ENCODE measurements around the gene PRSS2. TPM values are rescaled to one million over a fixed set of nuclear protein-coding genes. Genes with fewer than 3 reads are reported as not detected.

The PRSS2 gene
- total and polyA plus RNA-seq, 4 donors, result 0.21 TPM; not detected in 3

- H3K27ac ChIP-seq (ENCODE audit: low read depth in 1 of 2, low read length in 2 of 2), result no peak overlapping the region
These were observed 49.8 kb upstream of the PRSS2 start for GRCh38 chr7:142720986-142721385.

GRCh38 chr7:142722248-142722794 is 48.4 kb upstream of the PRSS2 start:
- peaks cover 0 to 8% (median 0%) of the 10 kb centered on the region in 4 donors for H3K27me3 ChIP-seq (ENCODE audit: control insufficient read depth in 4 of 4, insufficient read depth in 4 of 4, low read length in 3 of 4)
- no peak overlapping the region for H3K4me3 ChIP-seq (ENCODE audit: low read depth in 1 of 3, low read length in 3 of 3)
- 67% methylated on average over 15 of the region's 15 CpGs for whole genome bisulfite sequencing
- no peaks in the 10 kb centered on the region for H3K4me1 ChIP-seq (ENCODE audit: control insufficient read depth in 4 of 4, insufficient read depth in 4 of 4, low read length in 3 of 4)
- no peak for DNase-seq (ENCODE audit: low spot score)
- no peaks in the 10 kb centered on the region for H3K9me3 ChIP-seq (ENCODE audit: control insufficient read depth in 4 of 4, low read length in 3 of 4)
- H3K36me3 ChIP-seq (ENCODE audit: control insufficient read depth in 4 of 4, insufficient read depth in 3 of 4, low read depth in 1 of 4, low read length in 3 of 4), result no peaks in the 10 kb centered on the region
- H3K27ac ChIP-seq (ENCODE audit: low read depth in 1 of 2, low read length in 2 of 2), result no peak overlapping the region
- H3K9ac ChIP-seq (ENCODE audit: low read depth in 1 of 2, low read length in 2 of 2), result no peak overlapping the region
- TF ChIP-seq EGR1 (IDR thresholded peaks at IDR 0.05; ENCODE audit: low read depth in 2 of 2), result no peak
- TF ChIP-seq, protein P1, sequence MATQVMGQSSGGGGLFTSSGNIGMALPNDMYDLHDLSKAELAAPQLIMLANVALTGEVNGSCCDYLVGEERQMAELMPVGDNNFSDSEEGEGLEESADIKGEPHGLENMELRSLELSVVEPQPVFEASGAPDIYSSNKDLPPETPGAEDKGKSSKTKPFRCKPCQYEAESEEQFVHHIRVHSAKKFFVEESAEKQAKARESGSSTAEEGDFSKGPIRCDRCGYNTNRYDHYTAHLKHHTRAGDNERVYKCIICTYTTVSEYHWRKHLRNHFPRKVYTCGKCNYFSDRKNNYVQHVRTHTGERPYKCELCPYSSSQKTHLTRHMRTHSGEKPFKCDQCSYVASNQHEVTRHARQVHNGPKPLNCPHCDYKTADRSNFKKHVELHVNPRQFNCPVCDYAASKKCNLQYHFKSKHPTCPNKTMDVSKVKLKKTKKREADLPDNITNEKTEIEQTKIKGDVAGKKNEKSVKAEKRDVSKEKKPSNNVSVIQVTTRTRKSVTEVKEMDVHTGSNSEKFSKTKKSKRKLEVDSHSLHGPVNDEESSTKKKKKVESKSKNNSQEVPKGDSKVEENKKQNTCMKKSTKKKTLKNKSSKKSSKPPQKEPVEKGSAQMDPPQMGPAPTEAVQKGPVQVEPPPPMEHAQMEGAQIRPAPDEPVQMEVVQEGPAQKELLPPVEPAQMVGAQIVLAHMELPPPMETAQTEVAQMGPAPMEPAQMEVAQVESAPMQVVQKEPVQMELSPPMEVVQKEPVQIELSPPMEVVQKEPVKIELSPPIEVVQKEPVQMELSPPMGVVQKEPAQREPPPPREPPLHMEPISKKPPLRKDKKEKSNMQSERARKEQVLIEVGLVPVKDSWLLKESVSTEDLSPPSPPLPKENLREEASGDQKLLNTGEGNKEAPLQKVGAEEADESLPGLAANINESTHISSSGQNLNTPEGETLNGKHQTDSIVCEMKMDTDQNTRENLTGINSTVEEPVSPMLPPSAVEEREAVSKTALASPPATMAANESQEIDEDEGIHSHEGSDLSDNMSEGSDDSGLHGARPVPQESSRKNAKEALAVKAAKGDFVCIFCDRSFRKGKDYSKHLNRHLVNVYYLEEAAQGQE (IDR thresholded peaks at IDR 0.05), result no peak
- no peak for TF ChIP-seq RXRA (IDR thresholded peaks at IDR 0.05)
- TF ChIP-seq GABPA (IDR thresholded peaks at IDR 0.05 in 1 of 2, conservative IDR thresholded peaks at IDR 0.05 in 1 of 2), result no peak
- no peak for TF ChIP-seq NR2F2 (IDR thresholded peaks at IDR 0.05)
- no peak for TF ChIP-seq FOXA1 (IDR thresholded peaks at IDR 0.05)
- TF ChIP-seq HNF4G (IDR thresholded peaks at IDR 0.05), result no peak
- no peak for TF ChIP-seq SP1 (IDR thresholded peaks at IDR 0.05)
- TF ChIP-seq, protein P2, sequence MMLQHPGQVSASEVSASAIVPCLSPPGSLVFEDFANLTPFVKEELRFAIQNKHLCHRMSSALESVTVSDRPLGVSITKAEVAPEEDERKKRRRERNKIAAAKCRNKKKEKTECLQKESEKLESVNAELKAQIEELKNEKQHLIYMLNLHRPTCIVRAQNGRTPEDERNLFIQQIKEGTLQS (IDR thresholded peaks at IDR 0.05), result no peak
- TF ChIP-seq, protein P3, sequence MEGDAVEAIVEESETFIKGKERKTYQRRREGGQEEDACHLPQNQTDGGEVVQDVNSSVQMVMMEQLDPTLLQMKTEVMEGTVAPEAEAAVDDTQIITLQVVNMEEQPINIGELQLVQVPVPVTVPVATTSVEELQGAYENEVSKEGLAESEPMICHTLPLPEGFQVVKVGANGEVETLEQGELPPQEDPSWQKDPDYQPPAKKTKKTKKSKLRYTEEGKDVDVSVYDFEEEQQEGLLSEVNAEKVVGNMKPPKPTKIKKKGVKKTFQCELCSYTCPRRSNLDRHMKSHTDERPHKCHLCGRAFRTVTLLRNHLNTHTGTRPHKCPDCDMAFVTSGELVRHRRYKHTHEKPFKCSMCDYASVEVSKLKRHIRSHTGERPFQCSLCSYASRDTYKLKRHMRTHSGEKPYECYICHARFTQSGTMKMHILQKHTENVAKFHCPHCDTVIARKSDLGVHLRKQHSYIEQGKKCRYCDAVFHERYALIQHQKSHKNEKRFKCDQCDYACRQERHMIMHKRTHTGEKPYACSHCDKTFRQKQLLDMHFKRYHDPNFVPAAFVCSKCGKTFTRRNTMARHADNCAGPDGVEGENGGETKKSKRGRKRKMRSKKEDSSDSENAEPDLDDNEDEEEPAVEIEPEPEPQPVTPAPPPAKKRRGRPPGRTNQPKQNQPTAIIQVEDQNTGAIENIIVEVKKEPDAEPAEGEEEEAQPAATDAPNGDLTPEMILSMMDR (IDR thresholded peaks at IDR 0.05; ENCODE audit: low read depth, low read length, missing input control), result no peak
- TF ChIP-seq RAD21 (IDR thresholded peaks at IDR 0.05), result no peak
- TF ChIP-seq YY1 (IDR thresholded peaks at IDR 0.05), result no peak
- TF ChIP-seq, protein P4, sequence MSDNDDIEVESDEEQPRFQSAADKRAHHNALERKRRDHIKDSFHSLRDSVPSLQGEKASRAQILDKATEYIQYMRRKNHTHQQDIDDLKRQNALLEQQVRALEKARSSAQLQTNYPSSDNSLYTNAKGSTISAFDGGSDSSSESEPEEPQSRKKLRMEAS (IDR thresholded peaks at IDR 0.05), result no peak

More at GRCh38 chr7:142720986-142721385, 49.8 kb upstream of the PRSS2 start:
- no peaks in the 10 kb centered on the region for H3K36me3 ChIP-seq (ENCODE audit: control insufficient read depth in 4 of 4, insufficient read depth in 3 of 4, low read depth in 1 of 4, low read length in 3 of 4)
- no peak for TF ChIP-seq TAF1 (conservative IDR thresholded peaks at IDR 0.05)
- no peak for TF ChIP-seq HNF4A (conservative IDR thresholded peaks at IDR 0.05)
- TF ChIP-seq RAD21 (IDR thresholded peaks at IDR 0.05), result no peak
- TF ChIP-seq, protein P2 (IDR thresholded peaks at IDR 0.05), result no peak
- TF ChIP-seq HNF4G (IDR thresholded peaks at IDR 0.05), result no peak
- no peak for TF ChIP-seq ZBTB33 (IDR thresholded peaks at IDR 0.05)
- no peak for TF ChIP-seq YY1 (IDR thresholded peaks at IDR 0.05)
- TF ChIP-seq FOXA1 (IDR thresholded peaks at IDR 0.05), result no peak
- WGBS, result 71% methylated on average over 10 of the region's 10 CpGs
- no peak overlapping the region for H3K9ac ChIP-seq (ENCODE audit: low read depth in 1 of 2, low read length in 2 of 2)
- H3K4me3 ChIP-seq (ENCODE audit: low read depth in 1 of 3, low read length in 3 of 3), result no peak overlapping the region
- no peaks in the 10 kb centered on the region for H3K9me3 ChIP-seq (ENCODE audit: control insufficient read depth in 4 of 4, low read length in 3 of 4)
- peaks cover 0 to 5% (median 0%) of the 10 kb centered on the region in 4 donors for H3K27me3 ChIP-seq (ENCODE audit: control insufficient read depth in 4 of 4, insufficient read depth in 4 of 4, low read length in 3 of 4)
- DNase-seq (ENCODE audit: low spot score), result no peak
- H3K4me1 ChIP-seq (ENCODE audit: control insufficient read depth in 4 of 4, insufficient read depth in 4 of 4, low read length in 3 of 4), result no peaks in the 10 kb centered on the region
